Cardiac muscle cell (in vitro differentiated cells and primary cell): Measurements from ENCODE around the gene AMPD2. TPM values are rescaled to one million over a fixed set of nuclear protein-coding genes. Genes with fewer than 3 reads are reported as not detected.
"Not testable (repeated sequence)": the region's sequence is repeated elsewhere in the genome, so short reads cannot be mapped to it uniquely, and the experiment has no call there.

Source experiments
- DNase-seq, 2 donors: peaks; one replicate each; pipeline versions ENCODE4 v3.0.0 to v3.0.0-alpha.2; 2010 to 2017; ENCODE audit warnings: low read depth in 1 of 2, low spot score in 1 of 2
- H3K27ac ChIP-seq: fragments of 200-600 bp; sonication (generic); 2 replicates; pipeline ENCODE4 v1.5.1; 2016
- H3K27me3 ChIP-seq: fragments of 200-600 bp; sonication (generic); 2 replicates; pipeline ENCODE4 v1.6.0; 2016; ENCODE audit warnings: control low read depth
- H3K36me3 ChIP-seq: fragments of 200-600 bp; sonication (generic); 2 replicates; pipeline ENCODE4 v1.5.1; 2016; ENCODE audit warnings: control low read depth
- H3K4me1 ChIP-seq: fragments of 200-600 bp; sonication (generic); 2 replicates; pipeline ENCODE4 v1.8.1; 2017; ENCODE audit warnings: low read depth, mild to moderate bottlenecking, mixed run types
- H3K4me3 ChIP-seq: fragments of 200-600 bp; sonication (generic); 2 replicates; pipeline ENCODE4 v1.5.1; 2016; ENCODE audit warnings: mild to moderate bottlenecking
- H3K9me3 ChIP-seq: fragments of 200-600 bp; sonication (generic); 2 replicates; pipeline ENCODE4 v1.5.1; 2017; ENCODE audit warnings: low read depth, mild to moderate bottlenecking, control low read depth
- CTCF ChIP-seq: IDR thresholded peaks from 2 replicates; pipeline ENCODE4 v1.5.1; 2012; ENCODE audit warnings: low read depth, mild to moderate bottlenecking, low read length
- polyA plus RNA-seq: library from polyadenylated mRNA; unstranded; fragments of >200 nt; fragmentation: Nextera tagmentation; extraction: Ambion mirVana; gene quantifications from 2 replicates; pipeline ENCODE4 v1.2.1, GENCODE V29; 2016
- total RNA-seq: library from RNA; depleted of rRNA; stranded (reverse); fragments of >200 nt; gene quantifications from 2 replicates; pipeline ENCODE4 v1.2.3, GENCODE V29; 2016

The AMPD2 gene
- total and polyA plus RNA-seq, 2 experiments from 2014 or later, result 47.9 to 116 TPM

- H3K27me3 ChIP-seq, result no peaks in the 10 kb centered on the region
- no peaks in the 10 kb centered on the region for H3K9me3 ChIP-seq
- no peak overlapping the region for H3K4me3 ChIP-seq
- H3K4me1 ChIP-seq, result no peaks in the 10 kb centered on the region
- no peak for TF ChIP-seq CTCF
- H3K27ac ChIP-seq, result no peak overlapping the region
- H3K36me3 ChIP-seq, result no peaks in the 10 kb centered on the region
- DNase-seq, result no peak
Observed at GRCh38 chr1:109671067-109671466, 51.4 kb downstream of the AMPD2 start.

GRCh38 chr1:109673861-109674260, 54.2 kb downstream of the AMPD2 start:
- H3K4me3 ChIP-seq, H3K27me3 ChIP-seq, H3K9me3 ChIP-seq, DNase-seq, H3K27ac ChIP-seq, H3K4me1 ChIP-seq, H3K36me3 ChIP-seq: not testable (repeated sequence)

GRCh38 chr1:109676683-109677381, 57.2 kb downstream of the AMPD2 start:
- not testable (repeated sequence) for H3K36me3 ChIP-seq, H3K9me3 ChIP-seq, H3K27me3 ChIP-seq, H3K4me1 ChIP-seq, H3K27ac ChIP-seq, DNase-seq, H3K4me3 ChIP-seq

- Histone ChIP-seq H3K9me3 (no peaks in the 10 kb centered on the region), H3K4me1 (no peaks in the 10 kb centered on the region), H3K27me3 (no peaks in the 10 kb centered on the region), H3K27ac (no peak overlapping the region), H3K4me3 (no peak overlapping the region), H3K36me3 (no peaks in the 10 kb centered on the region)
- TF ChIP-seq CTCF, result no peak
- no peak for DNase-seq
Observed at GRCh38 chr1:109677459-109677858, 57.8 kb downstream of the AMPD2 start.

GRCh38 chr1:109678637-109679036, 59.0 kb downstream of the AMPD2 start:
- not testable (repeated sequence) for H3K36me3 ChIP-seq, DNase-seq, H3K9me3 ChIP-seq, H3K4me3 ChIP-seq, H3K27ac ChIP-seq, H3K27me3 ChIP-seq, H3K4me1 ChIP-seq

Other genes with a start within 250 kb of the AMPD2 start
- 25.0 and 25.9 TPM in 2 replicates for gene SORT1, start 221.9 kb upstream of the AMPD2 start, total RNA-seq
- gene SORT1, start 221.9 kb upstream of the AMPD2 start, polyA plus RNA-seq, result 27.6 and 35.8 TPM in 2 replicates
- gene PSMA5, start 193.4 kb upstream of the AMPD2 start, total RNA-seq, result 23.9 and 24.8 TPM in 2 replicates
- gene PSMA5, start 193.4 kb upstream of the AMPD2 start, polyA plus RNA-seq, result 96.6 and 103 TPM in 2 replicates
- 10.7 and 17.8 TPM in 2 replicates for gene SYPL2, start 153.3 kb upstream of the AMPD2 start, total RNA-seq
- 17.0 and 27.3 TPM in 2 replicates for gene SYPL2, start 153.3 kb upstream of the AMPD2 start, polyA plus RNA-seq
- 14.7 and 17.8 TPM in 2 replicates for gene ATXN7L2, start 135.9 kb upstream of the AMPD2 start, total RNA-seq
- gene ATXN7L2, start 135.9 kb upstream of the AMPD2 start, polyA plus RNA-seq, result 7.0 and 11.9 TPM in 2 replicates
- 5.3 and 7.2 TPM in 2 replicates for gene CYB561D1, start 125.7 kb upstream of the AMPD2 start, total RNA-seq
- gene CYB561D1, start 125.7 kb upstream of the AMPD2 start, polyA plus RNA-seq, result 5.5 and 6.6 TPM in 2 replicates
- 10.5 and 11.2 TPM in 2 replicates for gene AMIGO1, start 110.1 kb upstream of the AMPD2 start, total RNA-seq
- gene AMIGO1, start 110.1 kb upstream of the AMPD2 start, polyA plus RNA-seq, result 7.7 and 10.1 TPM in 2 replicates
- gene GPR61, start 80.0 kb upstream of the AMPD2 start, total RNA-seq, result 1.9 and 3.3 TPM in 2 replicates
- 1.9 and 2.7 TPM in 2 replicates for gene GPR61, start 80.0 kb upstream of the AMPD2 start, polyA plus RNA-seq
- gene GNAI3, start 71.2 kb upstream of the AMPD2 start, total RNA-seq, result 4.7 and 5.0 TPM in 2 replicates
- gene GNAI3, start 71.2 kb upstream of the AMPD2 start, polyA plus RNA-seq, result 7.9 and 9.3 TPM in 2 replicates
- not detected in 2 replicates for gene GNAT2, start 221 bp upstream of the AMPD2 start, total RNA-seq
- gene GNAT2, start 221 bp upstream of the AMPD2 start, polyA plus RNA-seq, result 0.22 TPM in 1 of 2 replicates, not detected in the other
- gene GSTM4, start 36.3 kb downstream of the AMPD2 start, total RNA-seq, result 53.5 and 65.3 TPM in 2 replicates
- gene GSTM4, start 36.3 kb downstream of the AMPD2 start, polyA plus RNA-seq, result 134 and 136 TPM in 2 replicates
- 55.2 and 78.5 TPM in 2 replicates for gene GSTM2, start 48.2 kb downstream of the AMPD2 start, total RNA-seq
- gene GSTM2, start 48.2 kb downstream of the AMPD2 start, polyA plus RNA-seq, result 117 and 164 TPM in 2 replicates
- gene GSTM1, start 68.0 kb downstream of the AMPD2 start, total RNA-seq, result 5.5 and 14.1 TPM in 2 replicates
- gene GSTM1, start 68.0 kb downstream of the AMPD2 start, polyA plus RNA-seq, result 10.7 and 33.1 TPM in 2 replicates
- 0.21 TPM in 1 of 2 replicates, not detected in the other for gene GSTM5, start 92.4 kb downstream of the AMPD2 start, total RNA-seq
- not detected in 2 replicates for gene GSTM5, start 92.4 kb downstream of the AMPD2 start, polyA plus RNA-seq
- 46.9 and 65.8 TPM in 2 replicates for gene GSTM3, start 121.2 kb downstream of the AMPD2 start, total RNA-seq
- gene GSTM3, start 121.2 kb downstream of the AMPD2 start, polyA plus RNA-seq, result 139 and 167 TPM in 2 replicates
- gene EPS8L3, start 144.1 kb downstream of the AMPD2 start, total RNA-seq, result not detected in 2 replicates
- 0.28 TPM in 1 of 2 replicates, not detected in the other for gene EPS8L3, start 144.1 kb downstream of the AMPD2 start, polyA plus RNA-seq